Measurements from ENCODE around the gene RABEP2.

RABEP2 gene

GRCh38 chr16:28901862-28902261, 23.2 kb downstream of the RABEP2 start:
- H3K4me1 ChIP-seq (ENCODE audit: insufficient read depth, low read length, severe bottlenecking) = no peaks in the 10 kb centered on the region
- no peaks in the 10 kb centered on the region for H4K20me1 ChIP-seq (ENCODE audit: insufficient read depth, low read length)
- TF ChIP-seq EZH2 (IDR thresholded peaks at IDR 0.05; ENCODE audit: borderline replicate concordance, low read length) = no peak
- TF ChIP-seq, protein P1, sequence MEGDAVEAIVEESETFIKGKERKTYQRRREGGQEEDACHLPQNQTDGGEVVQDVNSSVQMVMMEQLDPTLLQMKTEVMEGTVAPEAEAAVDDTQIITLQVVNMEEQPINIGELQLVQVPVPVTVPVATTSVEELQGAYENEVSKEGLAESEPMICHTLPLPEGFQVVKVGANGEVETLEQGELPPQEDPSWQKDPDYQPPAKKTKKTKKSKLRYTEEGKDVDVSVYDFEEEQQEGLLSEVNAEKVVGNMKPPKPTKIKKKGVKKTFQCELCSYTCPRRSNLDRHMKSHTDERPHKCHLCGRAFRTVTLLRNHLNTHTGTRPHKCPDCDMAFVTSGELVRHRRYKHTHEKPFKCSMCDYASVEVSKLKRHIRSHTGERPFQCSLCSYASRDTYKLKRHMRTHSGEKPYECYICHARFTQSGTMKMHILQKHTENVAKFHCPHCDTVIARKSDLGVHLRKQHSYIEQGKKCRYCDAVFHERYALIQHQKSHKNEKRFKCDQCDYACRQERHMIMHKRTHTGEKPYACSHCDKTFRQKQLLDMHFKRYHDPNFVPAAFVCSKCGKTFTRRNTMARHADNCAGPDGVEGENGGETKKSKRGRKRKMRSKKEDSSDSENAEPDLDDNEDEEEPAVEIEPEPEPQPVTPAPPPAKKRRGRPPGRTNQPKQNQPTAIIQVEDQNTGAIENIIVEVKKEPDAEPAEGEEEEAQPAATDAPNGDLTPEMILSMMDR (IDR thresholded peaks at IDR 0.05; ENCODE audit: low read length) = no peak
- H3K9me3 ChIP-seq (ENCODE audit: low read length) = no peaks in the 10 kb centered on the region
- H3K4me2 ChIP-seq (ENCODE audit: low read length) = no peak overlapping the region
- H3K27me3 ChIP-seq (ENCODE audit: insufficient read depth, low read length) = no peaks in the 10 kb centered on the region
- no peak overlapping the region for H3K4me3 ChIP-seq (ENCODE audit: low read depth, low read length, poor library complexity, severe bottlenecking)
- H3K9me2 ChIP-seq (ENCODE audit: low read depth, low read length) = no peaks in the 10 kb centered on the region
- no peaks in the 10 kb centered on the region for H3F3A ChIP-seq (ENCODE audit: insufficient read depth, low read length)
- no peak overlapping the region for H3K9ac ChIP-seq (ENCODE audit: low read length)
- no peak overlapping the region for H3K27ac ChIP-seq (ENCODE audit: low read depth, low read length, poor library complexity, severe bottlenecking)
- no peaks in the 10 kb centered on the region for H3K79me2 ChIP-seq (ENCODE audit: insufficient read depth, low read length)
- H2AFZ ChIP-seq (ENCODE audit: low read length) = no peak overlapping the region
- peaks cover 13% of the 10 kb centered on the region; the same call in 1 of the 2 replicates for H3K36me3 ChIP-seq (ENCODE audit: insufficient read depth, low read length)

- no peaks in the 10 kb centered on the region for H3K9me3 ChIP-seq (ENCODE audit: low read length)
- no peaks in the 10 kb centered on the region for H3K27me3 ChIP-seq (ENCODE audit: insufficient read depth, low read length)
- no peaks in the 10 kb centered on the region for H3K9me2 ChIP-seq (ENCODE audit: low read depth, low read length)
- H3F3A ChIP-seq (ENCODE audit: insufficient read depth, low read length) = no peaks in the 10 kb centered on the region
- peaks cover 13% of the 10 kb centered on the region; the same call in 1 of the 2 replicates for H3K36me3 ChIP-seq (ENCODE audit: insufficient read depth, low read length)
- no peaks in the 10 kb centered on the region for H3K4me1 ChIP-seq (ENCODE audit: insufficient read depth, low read length, severe bottlenecking)
- H3K4me2 ChIP-seq (ENCODE audit: low read length) = no peak overlapping the region
- no peak overlapping the region for H3K27ac ChIP-seq (ENCODE audit: low read depth, low read length, poor library complexity, severe bottlenecking)
- H2AFZ ChIP-seq (ENCODE audit: low read length) = no peak overlapping the region
- no peaks in the 10 kb centered on the region for H4K20me1 ChIP-seq (ENCODE audit: insufficient read depth, low read length)
- no peak overlapping the region for H3K9ac ChIP-seq (ENCODE audit: low read length)
- TF ChIP-seq EZH2 (IDR thresholded peaks at IDR 0.05; ENCODE audit: borderline replicate concordance, low read length) = no peak
- TF ChIP-seq, protein P1 (IDR thresholded peaks at IDR 0.05; ENCODE audit: low read length) = no peak
- H3K79me2 ChIP-seq (ENCODE audit: insufficient read depth, low read length) = no peaks in the 10 kb centered on the region
- no peak overlapping the region for H3K4me3 ChIP-seq (ENCODE audit: low read depth, low read length, poor library complexity, severe bottlenecking)
Measured at GRCh38 chr16:28900601-28901000, 24.4 kb downstream of the RABEP2 start.

- Histone ChIP-seq H4K20me1 (ENCODE audit: insufficient read depth, low read length) (no peaks in the 10 kb centered on the region), H3K4me1 (ENCODE audit: insufficient read depth, low read length, severe bottlenecking) (no peaks in the 10 kb centered on the region), H3F3A (ENCODE audit: insufficient read depth, low read length) (no peaks in the 10 kb centered on the region), H3K9ac (ENCODE audit: low read length) (no peak overlapping the region), H3K36me3 (ENCODE audit: insufficient read depth, low read length) (peaks cover 10% of the 10 kb centered on the region; the same call in 1 of the 2 replicates), H3K27me3 (ENCODE audit: insufficient read depth, low read length) (no peaks in the 10 kb centered on the region), H3K4me3 (ENCODE audit: low read depth, low read length, poor library complexity, severe bottlenecking) (no peak overlapping the region), H3K9me2 (ENCODE audit: low read depth, low read length) (no peaks in the 10 kb centered on the region), H3K27ac (ENCODE audit: low read depth, low read length, poor library complexity, severe bottlenecking) (no peak overlapping the region), H3K4me2 (ENCODE audit: low read length) (no peak overlapping the region), H2AFZ (ENCODE audit: low read length) (no peak overlapping the region), H3K9me3 (ENCODE audit: low read length) (no peaks in the 10 kb centered on the region), H3K79me2 (ENCODE audit: insufficient read depth, low read length) (no peaks in the 10 kb centered on the region)
- TF ChIP-seq, protein P1 (IDR thresholded peaks at IDR 0.05; ENCODE audit: low read length) = no peak
- no peak for TF ChIP-seq EZH2 (IDR thresholded peaks at IDR 0.05; ENCODE audit: borderline replicate concordance, low read length)
Measured at GRCh38 chr16:28899882-28900590, 25.0 kb downstream of the RABEP2 start.

Data from OCI-LY1 (cell line).